RCC 7860 (cell line): Measurements from ENCODE around the gene SUSD6.

Experiments
- DNase-seq: peaks from one replicate; pipeline ENCODE4 v3.0.0-alpha.2; 2015; ENCODE audit warnings: low spot score
- FAIRE-seq: peaks from 2 replicates; lab custom pipeline; 2012; peaks lifted over from hg19 to GRCh38; lab: Jason Lieb, UNC

The SUSD6 gene

GRCh38 chr14:69670093-69670492 is 58.7 kb downstream of the SUSD6 start:
- no peak for FAIRE-seq
- DNase-seq: no peak

- DNase-seq: no peak
- no peak for FAIRE-seq
Observed at GRCh38 chr14:69671365-69672030, 60.1 kb downstream of the SUSD6 start.

- DNase-seq: no peak
- no peak for FAIRE-seq
Observed at GRCh38 chr14:69672356-69672755, 61.0 kb downstream of the SUSD6 start.

- no peak for FAIRE-seq
- no peak for DNase-seq
Observed at GRCh38 chr14:69673104-69673503, 61.7 kb downstream of the SUSD6 start.

GRCh38 chr14:69673578-69674305 is 62.3 kb downstream of the SUSD6 start:
- FAIRE-seq: no peak
- no peak for DNase-seq

- FAIRE-seq (no peak), DNase-seq (no peak)
Observed at GRCh38 chr14:69674546-69675244, 63.3 kb downstream of the SUSD6 start.

- FAIRE-seq (no peak), DNase-seq (no peak)
Observed at GRCh38 chr14:69675245-69675583, 63.8 kb downstream of the SUSD6 start.

- DNase-seq: no peak
- no peak for FAIRE-seq
Observed at GRCh38 chr14:69675877-69676416, 64.6 kb downstream of the SUSD6 start.

- FAIRE-seq (no peak), DNase-seq (no peak)
Observed at GRCh38 chr14:69676723-69677122, 65.3 kb downstream of the SUSD6 start.

GRCh38 chr14:69680297-69680696 is 68.9 kb downstream of the SUSD6 start:
- no peak for DNase-seq
- FAIRE-seq: no peak

- DNase-seq: no peak
- FAIRE-seq: no peak
Observed at GRCh38 chr14:69682136-69682535, 70.7 kb downstream of the SUSD6 start.

GRCh38 chr14:69682621-69683263 is 71.3 kb downstream of the SUSD6 start:
- FAIRE-seq (no peak), DNase-seq (no peak)

GRCh38 chr14:69683971-69684370 is 72.6 kb downstream of the SUSD6 start:
- DNase-seq (no peak), FAIRE-seq (no peak)

GRCh38 chr14:69684461-69685217 is 73.2 kb downstream of the SUSD6 start:
- DNase-seq (no peak), FAIRE-seq (no peak)

- peak; percentile 36 for DNase-seq
Observed at GRCh38 chr14:69685218-69685616, 73.8 kb downstream of the SUSD6 start.

GRCh38 chr14:69685716-69686115 is 74.3 kb downstream of the SUSD6 start:
- FAIRE-seq (no peak), DNase-seq (no peak)

More at GRCh38 chr14:69685218-69685616, 73.8 kb downstream of the SUSD6 start:
- FAIRE-seq: no peak

- no peak for DNase-seq
- FAIRE-seq: no peak
Observed at GRCh38 chr14:69687606-69688298, 76.4 kb downstream of the SUSD6 start.

- no peak for DNase-seq
- no peak for FAIRE-seq
Observed at GRCh38 chr14:69688299-69688649, 76.9 kb downstream of the SUSD6 start.

- no peak for DNase-seq
- FAIRE-seq: no peak
Observed at GRCh38 chr14:69690042-69690441, 78.6 kb downstream of the SUSD6 start.

- DNase-seq (no peak), FAIRE-seq (no peak)
Observed at GRCh38 chr14:69692594-69692993, 81.2 kb downstream of the SUSD6 start.
